WERI-Rb-1 (cell line): ENCODE results near the gene FBLN5.
A peak's percentile ranks its signal among the peaks of the same experiment; 100 is the strongest.

Source experiments
- DNase-seq: peaks from one replicate; pipeline ENCODE4 v3.0.0-alpha.2; 2020
- H3K27ac ChIP-seq: fragments of 250-450 bp; sonication (Bioruptor Pico); 2 replicates; pipeline ENCODE4 v1.5.1; 2020; ENCODE audit warnings: mild to moderate bottlenecking, moderate library complexity
- H3K27me3 ChIP-seq: fragments of 250-450 bp; sonication (Bioruptor Pico); 2 replicates; pipeline ENCODE4 v1.5.1; 2021; ENCODE audit warnings: mild to moderate bottlenecking, low read depth, moderate library complexity; ENCODE audit not compliant: insufficient read depth, severe bottlenecking
- H3K36me3 ChIP-seq: fragments of 250-450 bp; sonication (Bioruptor Pico); 2 replicates; pipeline ENCODE4 v1.5.1; 2020; ENCODE audit warnings: mild to moderate bottlenecking, moderate library complexity
- H3K4me3 ChIP-seq: 2 replicates; pipeline ENCODE4 v1.5.1; 2011; ENCODE audit warnings: low read depth, mild to moderate bottlenecking, control low read depth, low read length
- H3K9me3 ChIP-seq: fragments of 250-450 bp; sonication (Bioruptor Pico); 2 replicates; pipeline ENCODE4 v1.5.1; 2021; ENCODE audit warnings: mild to moderate bottlenecking, moderate library complexity; ENCODE audit not compliant: severe bottlenecking
- TF ChIP-seq, protein P1 (sequence below): IDR thresholded peaks from 2 replicates; pipeline ENCODE4 v1.5.1; 2011; ENCODE audit warnings: low read depth, mild to moderate bottlenecking, control low read depth, inconsistent platforms, low read length

Gene FBLN5

DNA sequence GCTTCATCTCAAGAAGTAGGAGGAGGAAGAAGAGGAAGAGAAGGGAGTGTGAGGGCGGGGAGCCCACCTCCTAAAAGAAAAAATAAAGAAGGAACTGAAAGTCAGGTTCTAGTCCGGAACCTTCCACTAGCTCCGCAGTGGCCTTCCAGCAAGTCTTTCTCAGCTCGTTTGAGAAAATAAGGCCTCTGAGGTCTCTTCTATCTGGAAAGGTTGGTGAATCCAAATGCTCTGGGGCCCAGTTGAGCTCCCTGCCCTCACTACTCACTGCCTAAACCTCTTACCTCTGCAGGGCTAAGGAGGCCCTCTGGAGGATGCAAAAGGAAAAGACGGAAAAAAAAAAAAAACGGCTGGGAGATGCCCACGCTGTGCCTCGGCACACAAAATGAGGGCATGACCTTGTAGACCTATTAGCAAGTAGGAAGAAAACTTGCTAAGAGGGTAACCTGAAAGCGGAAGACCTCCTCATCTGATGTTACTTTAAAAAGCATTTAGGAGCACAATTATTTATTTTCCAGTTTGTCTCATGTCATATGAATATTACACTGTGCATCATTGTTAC, 35.9 kb downstream of the FBLN5 start:
- no peak overlapping the region for H3K27ac ChIP-seq
- peak; percentile 54 for DNase-seq
- TF ChIP-seq, protein P1, sequence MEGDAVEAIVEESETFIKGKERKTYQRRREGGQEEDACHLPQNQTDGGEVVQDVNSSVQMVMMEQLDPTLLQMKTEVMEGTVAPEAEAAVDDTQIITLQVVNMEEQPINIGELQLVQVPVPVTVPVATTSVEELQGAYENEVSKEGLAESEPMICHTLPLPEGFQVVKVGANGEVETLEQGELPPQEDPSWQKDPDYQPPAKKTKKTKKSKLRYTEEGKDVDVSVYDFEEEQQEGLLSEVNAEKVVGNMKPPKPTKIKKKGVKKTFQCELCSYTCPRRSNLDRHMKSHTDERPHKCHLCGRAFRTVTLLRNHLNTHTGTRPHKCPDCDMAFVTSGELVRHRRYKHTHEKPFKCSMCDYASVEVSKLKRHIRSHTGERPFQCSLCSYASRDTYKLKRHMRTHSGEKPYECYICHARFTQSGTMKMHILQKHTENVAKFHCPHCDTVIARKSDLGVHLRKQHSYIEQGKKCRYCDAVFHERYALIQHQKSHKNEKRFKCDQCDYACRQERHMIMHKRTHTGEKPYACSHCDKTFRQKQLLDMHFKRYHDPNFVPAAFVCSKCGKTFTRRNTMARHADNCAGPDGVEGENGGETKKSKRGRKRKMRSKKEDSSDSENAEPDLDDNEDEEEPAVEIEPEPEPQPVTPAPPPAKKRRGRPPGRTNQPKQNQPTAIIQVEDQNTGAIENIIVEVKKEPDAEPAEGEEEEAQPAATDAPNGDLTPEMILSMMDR, result peak; percentile 61
- no peaks in the 10 kb centered on the region for H3K9me3 ChIP-seq
- no peaks in the 10 kb centered on the region for H3K36me3 ChIP-seq
- no peak overlapping the region for H3K4me3 ChIP-seq
- H3K27me3 ChIP-seq, result no peaks in the 10 kb centered on the region

GRCh38 chr14:91910196-91910595, 37.3 kb downstream of the FBLN5 start:
- H3K9me3 ChIP-seq, result no peaks in the 10 kb centered on the region
- TF ChIP-seq, protein P1, result no peak
- no peak overlapping the region for H3K4me3 ChIP-seq
- no peak overlapping the region for H3K27ac ChIP-seq
- no peaks in the 10 kb centered on the region for H3K36me3 ChIP-seq
- H3K27me3 ChIP-seq, result no peaks in the 10 kb centered on the region
- no peak for DNase-seq

DNA sequence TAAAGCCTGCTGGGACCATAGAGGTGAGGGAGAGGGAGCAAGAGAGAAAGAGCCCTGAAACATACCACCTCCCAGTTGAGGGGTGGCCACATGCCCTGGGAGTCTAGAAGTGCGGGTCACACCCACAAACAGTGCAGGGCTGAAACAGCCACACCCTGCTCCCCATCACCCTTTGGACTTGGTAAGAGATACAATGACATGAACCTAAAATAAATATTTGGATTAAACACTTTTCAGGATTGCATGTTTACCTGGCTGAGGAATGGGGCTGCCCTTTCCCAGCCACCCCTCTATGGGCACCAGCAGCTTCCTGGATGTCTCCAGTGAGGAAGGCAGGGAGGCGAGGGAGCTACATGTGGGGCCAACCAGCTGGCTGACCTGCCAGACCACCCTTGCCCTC, 41.1 kb downstream of the FBLN5 start:
- DNase-seq, result no peak
- no peak overlapping the region for H3K27ac ChIP-seq
- H3K4me3 ChIP-seq, result no peak overlapping the region
- TF ChIP-seq, protein P1, result no peak
- H3K27me3 ChIP-seq, result no peaks in the 10 kb centered on the region
- H3K9me3 ChIP-seq, result no peaks in the 10 kb centered on the region
- H3K36me3 ChIP-seq, result no peaks in the 10 kb centered on the region

DNA sequence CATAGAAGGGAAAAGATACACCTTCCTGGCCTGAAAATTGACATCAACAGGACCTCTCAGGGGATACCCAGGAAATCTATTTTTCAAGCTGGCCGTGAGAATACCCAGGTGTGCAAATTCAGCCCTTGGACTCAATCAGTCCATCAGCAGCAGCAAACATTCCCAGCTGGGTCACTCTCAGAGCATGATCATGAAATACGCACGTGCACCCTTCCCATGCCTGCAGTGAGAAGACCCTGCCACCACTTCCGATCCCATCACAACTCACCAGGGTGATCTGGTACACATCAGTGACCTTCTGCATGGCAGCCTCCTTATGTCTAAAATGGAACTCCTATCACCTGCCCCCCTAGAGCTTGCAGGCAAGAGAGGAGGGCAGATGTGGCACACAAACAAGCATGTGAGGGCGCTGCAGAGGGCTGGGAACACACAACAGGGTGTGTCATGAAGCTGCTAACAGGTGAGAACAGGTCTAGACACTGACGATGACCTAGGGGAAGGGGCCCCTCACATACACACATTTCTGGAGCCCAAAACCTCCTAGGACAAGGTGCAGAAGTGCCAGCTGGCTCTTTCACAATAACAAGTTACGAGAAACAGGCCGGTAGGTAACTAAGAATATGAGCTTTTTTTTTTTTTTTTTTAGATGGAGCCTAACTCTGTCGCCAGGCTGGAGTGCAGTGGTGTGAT, 42.4 kb downstream of the FBLN5 start:
- H3K27me3 ChIP-seq, result no peaks in the 10 kb centered on the region
- no peak overlapping the region for H3K4me3 ChIP-seq
- TF ChIP-seq, protein P1, result no peak
- H3K9me3 ChIP-seq, result no peaks in the 10 kb centered on the region
- no peaks in the 10 kb centered on the region for H3K36me3 ChIP-seq
- H3K27ac ChIP-seq, result no peak overlapping the region
- DNase-seq, result no peak

DNA sequence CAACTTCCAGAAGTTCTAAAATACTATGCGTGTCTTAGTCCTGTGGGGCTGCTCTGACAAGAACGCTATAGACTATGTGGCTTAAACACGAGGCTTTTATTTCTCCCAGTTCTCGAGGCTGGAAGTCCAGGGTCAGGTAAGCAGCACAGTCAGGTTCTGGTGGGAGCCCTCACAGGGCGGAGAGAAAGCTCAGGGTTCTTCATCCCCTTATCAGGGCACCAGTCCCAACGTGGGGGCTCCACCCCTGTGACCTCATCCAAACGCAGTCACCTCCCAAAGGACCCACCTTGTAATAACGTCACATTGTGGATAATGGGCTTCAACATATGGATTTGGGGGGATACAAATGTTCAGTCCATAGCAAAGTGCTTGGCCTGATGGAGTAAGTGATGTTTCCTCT, 43.0 kb downstream of the FBLN5 start:
- no peaks in the 10 kb centered on the region for H3K9me3 ChIP-seq
- TF ChIP-seq, protein P1, result no peak
- no peaks in the 10 kb centered on the region for H3K36me3 ChIP-seq
- no peak overlapping the region for H3K4me3 ChIP-seq
- DNase-seq, result no peak
- no peak overlapping the region for H3K27ac ChIP-seq
- H3K27me3 ChIP-seq, result no peaks in the 10 kb centered on the region

- no peak overlapping the region for H3K4me3 ChIP-seq
- H3K9me3 ChIP-seq, result no peaks in the 10 kb centered on the region
These were observed 44.4 kb downstream of the FBLN5 start for GRCh38 chr14:91903070-91903469.

More at GRCh38 chr14:91903070-91903469, 44.4 kb downstream of the FBLN5 start:
- TF ChIP-seq, protein P1, result no peak
- no peak for DNase-seq
- no peak overlapping the region for H3K27ac ChIP-seq
- H3K27me3 ChIP-seq, result no peaks in the 10 kb centered on the region
- H3K36me3 ChIP-seq, result no peaks in the 10 kb centered on the region
